Heart left ventricle (tissue), 16 donors: ENCODE measurements around the gene FSD1. TPM values are rescaled to one million over a fixed set of nuclear protein-coding genes. Genes with fewer than 3 reads are reported as not detected.

Experiments
- ATAC-seq, 4 donors: fragments of 200-7000 bp; cut with Tn5 transposase; one replicate each; pipeline ENCODE4 v1.9.1; 2020 to 2022; ENCODE audit warnings: moderate library complexity in 4 of 4, mild to moderate bottlenecking in 3 of 4, moderate number of reproducible peaks in 1 of 4
- DNase-seq, 5 donors: peaks; one replicate each; pipeline ENCODE4 v3.0.0-alpha.2; 2020
- H3K27ac ChIP-seq, 12 donors: fragments of 200-600 bp; sonication (generic) in 4 of 12; one replicate each; pipeline versions ENCODE4 v1.5.0 to v1.8.0; 2016 to 2022; ENCODE audit warnings: mild to moderate bottlenecking in 2 of 12
- H3K27me3 ChIP-seq, 9 donors: fragments of 200-600 bp; sonication (generic) in 2 of 9; one replicate each; pipeline versions ENCODE4 v1.5.1 to v1.8.0; 2016 to 2022; ENCODE audit warnings: mild to moderate bottlenecking in 3 of 9
- H3K36me3 ChIP-seq, 9 donors: fragments of 200-600 bp; sonication (generic) in 2 of 9; one replicate each; pipeline versions ENCODE4 v1.5.0 to v1.8.0; 2018 to 2022; ENCODE audit warnings: mild to moderate bottlenecking in 2 of 9
- H3K4me1 ChIP-seq, 12 donors: fragments of 200-600 bp; sonication (generic) in 4 of 12; one replicate each; pipeline versions ENCODE4 v1.5.0 to v1.8.0; 2016 to 2022; ENCODE audit warnings: mild to moderate bottlenecking in 3 of 12
- H3K4me3 ChIP-seq, 12 donors: fragments of 200-600 bp; sonication (generic) in 4 of 12; one replicate each; pipeline versions ENCODE4 v1.5.0 to v1.8.0; 2017 to 2022; ENCODE audit warnings: mild to moderate bottlenecking in 9 of 12, moderate library complexity in 4 of 12
- H3K9me3 ChIP-seq, 12 donors: fragments of 200-600 bp; sonication (generic) in 4 of 12; one replicate each; pipeline versions ENCODE4 v1.5.0 to v1.8.0; 2016 to 2022; ENCODE audit warnings: mild to moderate bottlenecking in 1 of 12
- POLR2A ChIP-seq, 2 donors: fragments of 450-650 bp; IDR thresholded peaks; one replicate each; pipeline ENCODE4 v1.6.1; 2017; ENCODE audit warnings: antibody characterized with exemption in 2 of 2, mild to moderate bottlenecking in 2 of 2, moderate library complexity in 2 of 2
- WGBS, 4 donors: extraction: QIAGEN DNeasy Blood & Tissue Kit in 2 of 4; methylation state at CpG; one replicate each; pipeline versions ENCODE4 v1.1.5 to v1.1.7; 2013 to 2018; 5-methylcytosine and 5-hydroxymethylcytosine counted together
- intact Hi-C, 10 donors: fragments of 100-400 bp; cut with DNase I; formaldehyde crosslinking; loops; one replicate each; pipeline versions ENCODE4 v1.11.1 to v1.14.2; 2022
- polyA plus RNA-seq, 2 donors: library from polyadenylated mRNA; stranded (reverse); fragments of 200-250 nt; gene quantifications; one replicate each; pipeline ENCODE4 v1.2.3, GENCODE V29; 2013
- total RNA-seq, 9 donors: library from RNA; depleted of rRNA in 2 of 9; stranded (reverse); fragments of >200 nt in 2 of 9; fragmentation: NEBNext Ultra II Directional in 3 of 9; extraction: Animal tissue kit (Norgen Biotek cat#: 25700) in 3 of 9; gene quantifications; one replicate each; pipeline versions ENCODE4 v1.1.0 to v1.2.4, GENCODE V29; 2016 to 2023
- TF ChIP-seq, protein P1 (sequence below), 12 donors: fragments of 200-600 bp; sonication (generic) in 4 of 12; IDR thresholded peaks; one replicate each; pipeline versions ENCODE4 v1.5.0 to v1.8.0; 2018 to 2022; ENCODE audit warnings: antibody characterized with exemption in 12 of 12, mild to moderate bottlenecking in 5 of 12
- donor health status: ischemic (EF 13 %, LVEDD 7.1; RV severe dilation, severe dysfunction).
- donor health status: healthy with polysubstance abuse.
- donor health status: DM: no; HTN: yes; CAD: no.
- donor health status: DM: no; HTN: no; CAD: no.
- donor health status: ischemic (EF 25% LVEDD 6.9; RV normal size, moderate dysfunction).
- donor health status: ischemic (EF 25% LVEDD 5.7; RV mildly dilated, moderate dysfunction).
- donor health status: healthy.
- donor health status: DM: yes; HTN: yes; CAD: no.
- donor health status: ischemic (EF 35%, LVEDD 5.7; RV mildly dilated, moderate dysfunction).
- donor health status: nonischemic (EF 11% LVEDD 7.7; RV severe dilation, severe dysfunction).
- donor health status: DM: yes; HTN: yes; CAD: no.
- donor health status: PGD.
- donor health status: ischemic (EF 29% LVEDD 5.4; RV normal size, mild dysfunction).
- donor health status: nonischemic (EF 23%, LVEDD 6.1; RV moderate dilation, normal function).

The FSD1 gene
- total and polyA plus RNA-seq, 11 donors = 0.04 to 1.2 TPM; not detected in 9

DNA sequence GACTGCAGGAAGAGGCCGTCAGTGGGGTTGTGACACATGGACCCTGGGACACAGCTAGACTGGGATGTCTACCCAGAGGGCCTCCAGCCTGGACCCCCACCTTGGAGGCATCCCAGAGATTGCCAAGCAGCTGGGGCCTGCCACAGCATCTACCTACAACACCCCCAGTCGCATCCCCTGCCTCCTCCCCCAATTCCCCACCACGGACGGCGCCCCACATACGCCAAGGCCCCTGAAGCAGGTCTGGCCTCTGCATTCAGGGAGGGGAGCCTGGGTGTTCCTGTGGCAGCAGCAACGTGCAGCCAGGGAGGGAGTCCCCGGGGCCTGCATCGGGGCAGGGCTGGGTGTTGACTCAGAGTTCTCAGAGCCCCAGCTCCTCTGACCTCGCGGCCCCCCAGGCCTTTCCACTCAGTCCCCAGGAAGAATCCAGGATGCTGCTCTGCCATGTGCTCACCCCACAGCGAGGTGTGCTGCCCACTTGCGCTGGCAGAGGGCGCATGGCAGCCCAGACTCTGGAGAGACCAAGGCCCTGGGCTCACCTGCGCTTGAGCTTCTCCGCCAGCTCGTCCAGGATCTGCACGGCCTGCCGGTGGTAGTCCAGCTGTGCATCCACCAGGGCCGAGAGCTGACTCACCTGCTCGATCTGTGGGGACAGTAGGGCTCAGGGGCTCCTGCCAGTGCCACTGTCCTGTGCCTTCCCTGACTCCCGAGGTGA lies 58.6 kb downstream of the FSD1 start:
- 82 to 88% (median 87%) methylated on average over 9 to 22 of the region's 22 CpGs for WGBS, 4 donors
- ATAC-seq (no peak), DNase-seq (no peak)
- intact Hi-C loops = no loop called here
- Histone ChIP-seq H3K9me3 (no peaks in the 10 kb centered on the region), H3K27me3 (no peaks in the 10 kb centered on the region), H3K27ac (no peak overlapping the region), H3K4me1 (peaks cover 0 to 11% (median 6%) of the 10 kb centered on the region in 12 donors), H3K4me3 (no peak overlapping the region), H3K36me3 (peaks cover 0 to 94% (median 67%) of the 10 kb centered on the region in 9 donors)
- TF ChIP-seq POLR2A (IDR thresholded peaks at IDR 0.05) = no peak
- TF ChIP-seq, protein P1, sequence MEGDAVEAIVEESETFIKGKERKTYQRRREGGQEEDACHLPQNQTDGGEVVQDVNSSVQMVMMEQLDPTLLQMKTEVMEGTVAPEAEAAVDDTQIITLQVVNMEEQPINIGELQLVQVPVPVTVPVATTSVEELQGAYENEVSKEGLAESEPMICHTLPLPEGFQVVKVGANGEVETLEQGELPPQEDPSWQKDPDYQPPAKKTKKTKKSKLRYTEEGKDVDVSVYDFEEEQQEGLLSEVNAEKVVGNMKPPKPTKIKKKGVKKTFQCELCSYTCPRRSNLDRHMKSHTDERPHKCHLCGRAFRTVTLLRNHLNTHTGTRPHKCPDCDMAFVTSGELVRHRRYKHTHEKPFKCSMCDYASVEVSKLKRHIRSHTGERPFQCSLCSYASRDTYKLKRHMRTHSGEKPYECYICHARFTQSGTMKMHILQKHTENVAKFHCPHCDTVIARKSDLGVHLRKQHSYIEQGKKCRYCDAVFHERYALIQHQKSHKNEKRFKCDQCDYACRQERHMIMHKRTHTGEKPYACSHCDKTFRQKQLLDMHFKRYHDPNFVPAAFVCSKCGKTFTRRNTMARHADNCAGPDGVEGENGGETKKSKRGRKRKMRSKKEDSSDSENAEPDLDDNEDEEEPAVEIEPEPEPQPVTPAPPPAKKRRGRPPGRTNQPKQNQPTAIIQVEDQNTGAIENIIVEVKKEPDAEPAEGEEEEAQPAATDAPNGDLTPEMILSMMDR (IDR thresholded peaks at IDR 0.05) = no peak

DNA sequence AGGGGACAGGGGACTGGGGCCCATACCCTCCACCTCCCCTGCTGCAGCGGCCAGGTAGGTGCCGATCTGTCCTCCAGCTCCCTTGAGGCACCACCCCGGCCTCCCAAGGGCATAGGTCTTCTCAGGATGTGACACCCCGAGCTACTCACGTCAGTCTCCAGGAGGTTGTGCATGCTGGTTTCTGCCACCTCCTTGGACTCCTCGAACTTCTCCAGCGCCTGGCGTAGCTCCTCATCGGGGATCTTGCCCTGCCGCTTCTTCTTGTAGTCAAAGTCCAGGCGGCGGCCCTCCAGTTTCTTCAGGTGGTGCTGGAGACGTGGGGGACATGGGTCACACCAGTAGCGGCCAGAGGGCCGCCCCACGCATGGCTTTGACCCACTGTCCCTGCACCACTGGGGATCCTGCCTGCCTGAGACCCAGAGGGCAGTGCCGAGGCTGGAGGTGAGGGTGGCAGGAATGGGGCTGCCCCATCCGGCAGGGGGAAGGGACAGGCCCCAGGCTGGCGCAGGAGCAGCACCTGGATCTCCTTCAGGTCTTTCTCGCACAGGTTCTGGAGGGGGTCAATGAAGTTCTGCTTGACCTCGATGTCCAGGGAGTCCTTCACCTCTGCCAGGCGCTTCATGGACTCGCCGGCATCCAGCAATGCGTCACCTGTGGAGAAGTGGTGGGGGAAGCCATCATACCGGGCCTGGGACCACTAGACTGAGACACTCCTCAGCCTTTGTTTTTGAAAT lies 59.3 kb downstream of the FSD1 start:
- DNase-seq (no peak), ATAC-seq (no peak)
- Histone ChIP-seq H3K27ac (no peak overlapping the region), H3K4me1 (peaks cover 0 to 18% (median 14%) of the 10 kb centered on the region in 12 donors), H3K4me3 (no peak overlapping the region), H3K27me3 (no peaks in the 10 kb centered on the region), H3K9me3 (no peaks in the 10 kb centered on the region), H3K36me3 (peaks cover 0 to 86% (median 63%) of the 10 kb centered on the region in 9 donors)
- WGBS, 4 donors = 80 to 94% (median 93%) methylated on average over 1 to 26 of the region's 26 CpGs
- intact Hi-C loops = no loop called here
- TF ChIP-seq, protein P1 (IDR thresholded peaks at IDR 0.05) = no peak
- TF ChIP-seq POLR2A (IDR thresholded peaks at IDR 0.05) = no peak

DNA sequence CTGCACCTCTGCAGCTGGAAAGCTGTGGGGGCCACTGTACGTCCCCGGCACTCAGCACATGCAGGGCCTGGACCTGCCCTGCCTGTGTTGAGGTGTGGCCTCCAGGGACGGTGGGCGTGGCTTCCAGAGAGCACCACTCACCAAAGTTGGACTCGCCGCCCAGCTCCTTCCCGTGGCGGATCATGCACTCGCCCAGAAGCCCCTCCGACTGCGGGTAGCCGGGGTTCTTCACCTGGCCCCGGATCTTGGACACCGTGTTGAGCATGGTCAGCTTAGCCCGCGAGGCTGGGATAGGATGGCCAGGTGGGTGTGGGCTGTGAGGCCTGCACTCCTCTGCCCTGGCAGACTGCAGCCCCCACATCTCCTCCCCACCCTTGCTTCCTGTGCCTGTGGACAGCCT lies 60.9 kb downstream of the FSD1 start:
- no peak for ATAC-seq
- no peak for TF ChIP-seq POLR2A (IDR thresholded peaks at IDR 0.05)
- TF ChIP-seq, protein P1 (IDR thresholded peaks at IDR 0.05) = no peak
- intact Hi-C loops = no loop called here
- DNase-seq = no peak
- Histone ChIP-seq H3K36me3 (peaks cover 0 to 70% (median 53%) of the 10 kb centered on the region in 9 donors), H3K4me3 (no peak overlapping the region), H3K27ac (no peak overlapping the region), H3K9me3 (no peaks in the 10 kb centered on the region), H3K27me3 (no peaks in the 10 kb centered on the region), H3K4me1 (peaks cover 0 to 34% (median 28%) of the 10 kb centered on the region in 12 donors)
- WGBS, 4 donors = 85 to 97% (median 90%) methylated on average over 5 to 16 of the region's 16 CpGs
